ENCODE data around the gene TMEM126A.
"Not testable (repeated sequence)": the region's sequence is repeated elsewhere in the genome, so short reads cannot be mapped to it uniquely, and the experiment has no call there.

TMEM126A gene

DNA sequence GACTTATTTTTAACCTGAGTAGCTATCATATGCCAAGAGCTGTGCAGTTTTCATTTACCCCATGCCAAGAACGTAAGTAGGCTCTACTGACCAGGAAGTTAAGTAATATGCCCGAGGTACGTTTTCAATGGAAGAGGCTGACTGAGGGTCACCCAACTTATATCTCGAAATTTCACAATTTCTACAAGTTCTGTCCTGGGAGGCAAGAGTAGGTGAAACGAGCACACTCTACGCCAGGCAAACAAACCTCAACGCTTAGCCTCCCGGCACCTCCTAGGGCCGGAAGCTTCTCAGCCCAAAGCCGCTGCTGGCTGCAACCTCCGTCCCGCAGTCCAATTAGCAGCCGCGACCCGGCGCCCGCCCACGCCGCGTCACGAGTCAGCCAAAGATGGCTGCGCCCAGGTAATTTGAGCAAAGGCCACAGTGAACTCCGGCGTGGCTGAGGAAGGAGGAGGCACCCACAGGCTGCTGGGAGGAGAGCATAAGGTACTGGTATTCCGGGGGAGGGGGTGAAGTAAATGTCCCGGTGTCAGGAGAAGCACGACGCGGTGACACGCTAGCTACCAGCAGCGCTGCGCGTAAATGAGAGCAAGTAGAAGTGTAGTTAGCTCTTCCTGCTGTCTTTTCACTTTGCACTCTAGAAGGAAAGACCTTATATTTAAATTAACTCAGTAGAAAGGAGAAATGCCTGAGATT lies at the start of gene TMEM126A:
TMEM126A (plus strand) TSS at position 364 of the 696 bp plus-strand sequence. CDS start 2,289 bp downstream, outside the sequence.
- DNase-seq: peak; percentile 72 to 83

- no peak for DNase-seq
These were observed 48.7 kb upstream of the TMEM126A start for GRCh38 chr11:85599083-85599482.

GRCh38 chr11:85602526-85603213 lies 45.1 kb upstream of the TMEM126A start:
- peak; percentile 49 to 76 for DNase-seq

- DNase-seq: no peak
These were observed 44.5 kb upstream of the TMEM126A start for GRCh38 chr11:85603220-85603619.

DNA sequence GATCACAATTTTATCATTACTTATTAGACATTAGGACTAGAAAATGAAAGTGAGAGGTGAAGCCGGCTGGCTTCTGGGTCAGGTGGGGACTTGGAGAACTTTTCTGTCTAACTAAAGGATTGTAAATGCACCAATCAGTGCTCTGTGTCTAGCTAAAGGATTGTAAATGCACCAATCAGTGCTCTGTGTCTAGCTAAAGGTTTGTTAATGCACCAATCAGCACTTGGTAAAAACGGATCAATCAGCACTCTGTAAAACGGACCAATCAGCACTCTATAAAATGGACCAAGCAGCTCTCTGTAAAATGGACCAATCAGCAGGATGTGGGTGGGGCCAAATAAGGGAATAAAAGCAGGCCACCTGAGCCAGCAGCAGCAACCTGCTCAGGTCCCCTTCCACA lies 41.5 kb upstream of the TMEM126A start:
- DNase-seq: not testable (repeated sequence)

GRCh38 chr11:85608621-85609020 lies 39.1 kb upstream of the TMEM126A start:
- not testable (repeated sequence) for DNase-seq

- DNase-seq: not testable (repeated sequence)
These were observed 38.5 kb upstream of the TMEM126A start for GRCh38 chr11:85609286-85609685.

GRCh38 chr11:85611643-85612042 lies 36.1 kb upstream of the TMEM126A start:
- not testable (repeated sequence) for DNase-seq

DNA sequence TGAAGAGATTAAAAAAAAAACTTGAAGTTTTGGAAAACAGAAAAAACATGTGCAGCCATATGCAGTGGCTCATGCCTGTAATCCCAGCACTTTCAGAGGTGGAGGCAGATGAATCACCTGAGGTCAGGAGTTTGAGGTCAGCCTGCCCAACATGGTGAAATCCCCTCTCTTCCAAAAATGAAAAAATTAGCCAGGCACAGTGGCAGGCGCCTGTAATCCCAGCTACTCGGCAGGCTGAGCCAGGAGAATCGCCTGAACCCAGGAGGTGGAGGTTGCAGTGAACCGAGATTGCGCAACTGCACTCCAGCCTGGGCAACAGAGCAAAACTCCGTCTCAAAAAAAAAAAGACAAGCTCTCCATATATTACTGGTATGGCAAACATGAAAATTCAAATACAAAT lies 28.3 kb upstream of the TMEM126A start:
- no peak for DNase-seq

- DNase-seq: no peak
These were observed 27.5 kb upstream of the TMEM126A start for GRCh38 chr11:85620256-85620655.

DNA sequence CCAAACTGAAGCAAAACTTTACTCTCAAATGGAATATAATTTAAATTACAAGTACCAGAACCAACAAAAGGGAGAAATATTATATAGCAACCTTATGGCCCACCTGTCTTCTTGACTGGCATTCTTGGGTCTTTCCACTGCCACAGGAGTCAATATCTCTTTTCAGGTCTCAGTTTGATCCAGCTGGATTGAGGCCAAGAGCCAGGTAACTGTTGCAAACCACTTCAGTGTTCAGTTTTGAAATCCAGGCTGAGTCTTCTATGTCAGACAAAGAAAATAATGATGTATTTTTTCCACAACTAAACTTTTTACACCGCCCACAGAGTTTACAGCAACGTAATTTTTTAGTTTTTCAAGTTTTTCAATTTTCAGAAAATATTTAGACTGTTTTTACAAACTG lies 21.3 kb upstream of the TMEM126A start:
- DNase-seq: no peak

- peak; percentile 15 to 26 for DNase-seq
These were observed 20.3 kb upstream of the TMEM126A start, which contains the start of gene DLG2 for GRCh38 chr11:85627332-85627997. Gene DLG2 (minus strand): TSS chr11:85627344.

DNA sequence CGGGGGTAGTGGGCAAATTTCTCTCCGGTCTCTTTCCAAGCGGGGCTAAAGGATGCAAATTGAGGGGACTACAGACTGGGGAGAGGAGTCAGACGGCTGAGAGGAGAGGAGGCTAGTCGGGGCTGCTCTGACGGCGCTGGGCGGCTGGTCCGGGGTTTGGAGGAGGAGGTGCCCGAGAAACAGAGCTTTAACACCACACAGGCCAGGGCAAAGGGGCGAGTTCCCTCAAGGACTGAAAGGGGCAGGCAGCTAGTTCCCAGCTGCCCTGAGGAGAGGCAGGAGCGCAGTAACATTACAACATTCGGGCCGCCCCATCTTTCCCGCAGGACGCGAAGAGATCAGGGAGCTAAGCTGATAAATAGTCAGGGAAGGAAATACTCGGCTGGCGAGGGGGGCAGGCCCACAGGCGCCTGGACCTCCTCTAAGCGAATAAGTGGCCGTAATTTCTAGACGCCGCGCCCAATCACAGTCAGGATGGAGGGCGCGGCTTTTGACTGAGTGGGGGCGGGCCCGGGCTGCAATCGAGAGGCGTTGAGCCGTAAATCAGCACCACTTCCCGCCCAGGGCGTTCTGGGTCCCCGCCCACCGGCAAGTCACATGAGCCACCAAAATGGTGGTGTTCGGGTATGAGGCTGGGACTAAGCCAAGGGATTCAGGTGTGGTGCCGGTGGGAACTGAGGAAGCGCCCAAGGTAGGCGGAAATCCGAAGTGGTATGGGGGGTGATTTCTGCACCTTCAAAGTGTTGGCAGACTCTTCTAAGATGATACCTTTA lies 19.6 kb upstream of the TMEM126A start, which contains the start of gene TMEM126B:
TMEM126B (plus strand) TSS at position 596 of the 773 bp plus-strand sequence; CDS start at position 611, 15 bp downstream.
- DNase-seq: peak; percentile 96 to 97

DNA sequence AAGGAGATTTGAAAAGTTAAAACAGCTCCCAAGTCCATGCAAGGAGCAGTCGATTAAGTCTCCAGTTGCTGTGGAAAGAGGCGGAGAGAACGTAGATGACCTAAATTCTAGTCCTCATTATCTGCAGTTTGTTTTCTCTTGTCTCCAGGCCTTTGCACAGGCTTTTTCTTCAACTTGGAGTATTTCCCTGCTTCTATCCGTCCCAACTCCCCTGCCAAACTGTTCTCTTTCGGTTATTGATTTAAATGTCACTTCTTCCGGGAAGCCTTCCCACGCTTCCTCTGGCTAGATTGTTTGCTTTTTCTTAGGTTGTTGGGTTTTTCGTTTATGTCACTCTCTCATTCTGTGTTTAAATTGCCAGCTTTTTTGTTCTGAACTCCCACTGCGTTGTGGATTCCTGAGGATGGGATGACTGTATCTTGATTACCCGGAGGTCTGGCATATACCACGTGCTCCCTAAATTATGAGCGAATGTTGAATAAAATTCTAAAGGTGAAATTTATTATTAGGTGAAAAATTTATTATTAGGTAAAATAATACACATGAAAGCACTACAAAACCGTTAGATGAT lies 18.9 kb upstream of the TMEM126A start:
- peak in 1 of 2 experiments; percentile 49 for DNase-seq

DNA sequence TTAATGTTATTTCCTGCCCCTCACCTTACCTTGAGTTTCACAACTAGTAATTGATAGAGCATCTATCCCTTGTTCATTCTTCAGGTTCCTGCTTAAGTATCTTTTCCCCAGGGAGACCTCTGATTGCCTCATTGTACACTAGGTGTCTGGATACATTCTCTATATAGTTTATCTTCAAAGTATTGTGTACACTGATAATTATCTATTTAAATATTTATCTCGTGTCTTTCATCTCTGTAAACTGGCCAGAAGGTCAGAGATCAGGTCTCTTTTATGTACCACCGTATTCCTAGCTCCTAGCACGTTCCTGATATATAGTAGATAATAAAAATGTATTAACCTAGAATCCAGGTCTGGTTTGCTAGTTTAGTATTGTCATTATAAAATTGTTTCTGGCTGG lies 13.0 kb upstream of the TMEM126A start:
- DNase-seq: no peak

GRCh38 chr11:85643191-85643614 lies 4.6 kb upstream of the TMEM126A start:
- no peak for DNase-seq

- DNase-seq: no peak
These were observed 689 bp upstream of the TMEM126A start for GRCh38 chr11:85647078-85647477.

DNA sequence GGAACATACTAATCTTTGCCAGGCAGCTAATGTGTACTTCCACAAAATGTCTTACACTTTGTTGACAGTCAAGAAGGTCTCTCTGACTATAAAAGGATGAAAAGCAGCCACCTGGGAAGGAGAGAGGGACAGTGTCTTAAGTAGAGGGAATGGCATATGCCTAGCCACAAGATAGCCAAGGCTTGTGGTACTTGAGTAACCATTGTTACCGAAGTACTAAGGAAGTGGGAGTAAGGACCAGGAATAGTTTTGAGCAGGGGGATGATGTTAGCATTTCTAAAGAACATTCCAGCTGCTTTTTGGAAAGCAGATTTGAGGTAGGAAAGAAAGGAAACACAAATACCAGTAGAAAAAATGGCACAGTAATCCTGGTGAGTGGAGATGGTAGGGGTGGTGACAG lies 3.4 kb downstream of the TMEM126A start:
- DNase-seq: no peak

GRCh38 chr11:85652786-85653447 lies 5.2 kb downstream of the TMEM126A start:
- DNase-seq: peak; percentile 35 to 43

- not testable (repeated sequence) for DNase-seq
These were observed 6.6 kb downstream of the TMEM126A start for GRCh38 chr11:85654343-85654742.

DNA sequence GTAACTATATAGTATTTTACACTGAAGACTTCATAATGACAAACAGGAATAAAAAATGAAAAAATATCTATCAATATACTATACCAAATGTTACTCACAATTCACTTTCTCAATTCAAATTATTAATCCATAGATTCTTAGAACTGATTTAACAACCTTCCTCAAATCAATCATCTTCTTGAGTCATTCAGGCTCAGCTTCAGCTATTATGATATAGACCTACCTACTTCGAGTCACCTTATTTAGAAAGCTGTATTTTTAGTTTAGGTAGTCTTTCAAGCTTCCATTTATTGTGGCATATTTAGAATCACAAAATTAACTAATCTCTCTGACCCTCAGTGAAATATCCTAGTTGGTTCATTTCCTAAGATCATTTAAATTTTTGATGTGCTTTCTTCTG lies 9.0 kb downstream of the TMEM126A start:
- no peak for DNase-seq

DNA sequence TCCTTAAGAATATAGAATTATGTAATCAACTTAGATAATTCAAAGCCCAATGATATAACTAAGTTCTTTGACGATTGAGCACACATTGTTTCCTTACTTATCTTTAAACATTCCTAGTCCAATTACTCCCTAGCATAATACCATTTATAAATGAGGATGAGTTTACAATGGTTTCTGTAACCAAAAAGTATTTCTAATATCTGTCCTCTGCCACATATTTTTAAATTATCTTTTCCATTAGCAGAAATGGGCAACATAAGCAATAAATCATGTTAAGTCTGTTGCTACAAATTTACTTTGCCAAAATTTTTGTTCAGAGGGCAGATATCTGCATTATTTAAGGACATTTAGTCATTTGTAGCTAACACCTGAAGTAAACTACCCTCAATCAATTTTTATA lies 10.4 kb downstream of the TMEM126A start:
- DNase-seq: no peak
